Measurements from ENCODE around the gene VTI1A.
"Not testable (repeated sequence)": the region's sequence is repeated elsewhere in the genome, so short reads cannot be mapped to it uniquely, and the experiment has no call there.

The VTI1A gene

GRCh38 chr10:112723876-112724275 is 276.9 kb downstream of the VTI1A start:
- no peak for DNase-seq

- DNase-seq: no peak
Measured at GRCh38 chr10:112724404-112724991, 277.5 kb downstream of the VTI1A start.

GRCh38 chr10:112728118-112728883 is 281.3 kb downstream of the VTI1A start:
- DNase-seq: no peak

GRCh38 chr10:112728997-112729396 is 282.0 kb downstream of the VTI1A start:
- no peak for DNase-seq

GRCh38 chr10:112731450-112731849 is 284.4 kb downstream of the VTI1A start:
- not testable (repeated sequence) for DNase-seq

- DNase-seq: no peak
Measured at GRCh38 chr10:112732277-112732921, 285.4 kb downstream of the VTI1A start.

GRCh38 chr10:112735041-112735695 is 288.2 kb downstream of the VTI1A start:
- no peak for DNase-seq

- no peak for DNase-seq
Measured at GRCh38 chr10:112738606-112739591, 291.9 kb downstream of the VTI1A start.

- no peak for DNase-seq
Measured at GRCh38 chr10:112739592-112740353, 292.8 kb downstream of the VTI1A start.

- no peak for DNase-seq
Measured at GRCh38 chr10:112741830-112742402, 294.9 kb downstream of the VTI1A start.

- DNase-seq: no peak
Measured at GRCh38 chr10:112744181-112745096, 297.4 kb downstream of the VTI1A start.

GRCh38 chr10:112746329-112746728 is 299.3 kb downstream of the VTI1A start:
- no peak for DNase-seq

GRCh38 chr10:112750427-112751167 is 303.6 kb downstream of the VTI1A start:
- DNase-seq: no peak

- DNase-seq: no peak
Measured at GRCh38 chr10:112751651-112752050, 304.6 kb downstream of the VTI1A start.

GRCh38 chr10:112752288-112752687 is 305.3 kb downstream of the VTI1A start:
- no peak for DNase-seq

GRCh38 chr10:112753961-112754411 is 307.0 kb downstream of the VTI1A start:
- no peak for DNase-seq

- DNase-seq: no peak
Measured at GRCh38 chr10:112755446-112756234, 308.6 kb downstream of the VTI1A start.

GRCh38 chr10:112756235-112756527 is 309.2 kb downstream of the VTI1A start:
- DNase-seq: no peak

All from right kidney (tissue), 1 donor.